SK-N-MC (cell line): Measurements from ENCODE around the gene TMEM129.

Experiments
- EZH2 ChIP-seq: fragments of 200-600 bp; sonication (generic); IDR thresholded peaks from one replicate; pipeline ENCODE4 v1.6.1; 2017; ENCODE audit warnings: antibody characterized with exemption
- POLR2AphosphoS5 ChIP-seq: IDR thresholded peaks from 2 replicates; pipeline ENCODE4 v1.6.1; 2012; ENCODE audit warnings: mild to moderate bottlenecking, low read depth, low read length, borderline replicate concordance

DNA sequence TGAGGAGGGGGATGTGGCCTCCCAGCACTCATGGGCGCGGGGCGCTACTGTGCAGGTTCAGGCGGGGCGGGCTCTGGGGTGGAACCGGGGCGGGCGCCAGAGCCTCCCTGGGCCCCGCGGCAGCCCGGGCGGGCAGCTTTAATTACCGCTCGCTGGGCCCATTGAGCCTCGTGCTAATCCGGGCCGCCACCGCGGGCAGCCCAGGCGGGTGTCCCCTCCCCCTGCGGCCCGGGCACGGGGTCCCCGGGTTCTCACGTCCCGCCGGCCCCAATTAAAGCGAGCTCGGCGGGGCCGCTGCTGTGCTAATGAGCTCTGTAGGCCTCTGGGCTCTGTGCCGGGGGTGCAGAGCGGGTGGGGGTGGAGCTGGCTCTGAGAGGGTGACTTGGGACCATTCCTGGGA is 49.1 kb upstream of the TMEM129 start:
- TF ChIP-seq EZH2 (no peak), POLR2AphosphoS5 (no peak)
